Thyroid gland (tissue), 4 donors: Measurements from ENCODE around the gene COX10.

Experiments
- CTCF ChIP-seq, 6 experiments: fragments of 200-600 bp in 3 of 6; fragments of 450-650 bp in 3 of 6; sonication (generic) in 3 of 6; IDR thresholded peaks; one replicate each; pipeline ENCODE4 v1.5.1; 2016 to 2019; ENCODE audit warnings: antibody characterized with exemption in 6 of 6, mild to moderate bottlenecking in 2 of 6, inconsistent platforms in 1 of 6, moderate library complexity in 1 of 6
- POLR2A ChIP-seq, 2 donors: fragments of 450-650 bp; IDR thresholded peaks; one replicate each; pipeline ENCODE4 v1.6.1; 2017; ENCODE audit warnings: antibody characterized with exemption in 2 of 2, mild to moderate bottlenecking in 2 of 2, moderate library complexity in 1 of 2

DNA sequence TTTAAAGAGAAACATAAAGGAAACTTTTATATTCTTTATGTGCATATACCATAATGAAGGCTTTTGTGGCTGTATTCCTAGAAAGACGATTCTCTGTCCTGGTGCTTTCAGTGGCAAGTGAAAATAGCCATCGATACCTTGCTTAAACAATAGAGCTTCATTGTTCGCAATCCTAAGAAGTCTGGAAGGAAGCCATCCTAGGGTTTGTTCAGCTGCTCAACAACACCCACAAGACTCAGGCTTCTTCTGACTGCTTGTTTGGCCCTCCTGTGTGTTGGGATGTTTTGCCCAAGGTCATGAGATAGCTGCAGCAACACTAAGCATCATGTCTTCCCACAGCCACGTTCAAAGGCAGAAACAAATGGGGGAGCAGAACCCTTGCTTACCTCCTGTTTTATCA lies 36.1 kb upstream of the COX10 start:
- no peak for TF ChIP-seq POLR2A (IDR thresholded peaks at IDR 0.05)
- no peak for TF ChIP-seq CTCF (IDR thresholded peaks at IDR 0.05)
